ENCODE results near the gene MCHR1. TPM values are rescaled to one million over a fixed set of nuclear protein-coding genes. Genes with fewer than 3 reads are reported as not detected.

The MCHR1 gene
- polyA plus RNA-seq, 2 of the 4 experiments (the other 2 are of a cell fraction), result not detected

- peak; percentile 72 to 82 for ATAC-seq
- H3K4me3 ChIP-seq, result no peak overlapping the region
- CTCF ChIA-PET, result interaction anchor here (1.4 to 2.3 kb wide), 4 partner anchors 14 to 232 kb away, joined by 3 to 10 read pairs (median 3); no protein-coding TSS in a partner anchor
- no peak for FAIRE-seq
- no peaks in the 10 kb centered on the region for H3K4me1 ChIP-seq
- POLR2A ChIA-PET, result no interaction called here
- peak overlapping the region in 1 of 2 experiments; percentile 32; a peak in 2 of 6 replicates for H3K27ac ChIP-seq
- TF ChIP-seq USF2 (IDR thresholded peaks at IDR 0.05) (0 out of 2 replicates have a peak, but pooled peaks have one; percentile 23), PBX3 (IDR thresholded peaks at IDR 0.05) (no peak), FOSL2 (IDR thresholded peaks at IDR 0.05) (no peak), FOSL2 (CRISPR knock-in tag; IDR thresholded peaks at IDR 0.05) (peak; percentile 19; the same call in 1 of the 2 replicates)
- H3K4me2 ChIP-seq, result 0 out of 3 replicates have a peak overlapping the region, but pooled peaks have one; percentile 18
- no peaks in the 10 kb centered on the region for H3K9me3 ChIP-seq
- DNase-seq (ENCODE audit: low read depth in 1 of 2, low spot score in 1 of 2), result peak; percentile 51 to 70
- 75% methylated on average over 11 of the region's 11 CpGs for WGBS (ENCODE audit: missing lambda C conversion rate)
Observed at GRCh38 chr22:40668611-40669411, 10.5 kb upstream of the MCHR1 start.

GRCh38 chr22:40670058-40670457 lies 9.2 kb upstream of the MCHR1 start:
- FAIRE-seq, result no peak

GRCh38 chr22:40671369-40671768 lies 7.9 kb upstream of the MCHR1 start:
- DNase-seq (ENCODE audit: low read depth in 1 of 2, low spot score in 1 of 2) (no peak), ATAC-seq (no peak), FAIRE-seq (no peak)
- POLR2A ChIA-PET, result no interaction called here
- no peak overlapping the region for H3K4me3 ChIP-seq
- no peaks in the 10 kb centered on the region for H3K4me1 ChIP-seq
- CTCF ChIA-PET, result interaction anchor here (4.5 kb wide), 1 partner anchor 12 kb away, joined by 24 read pairs; no protein-coding TSS in a partner anchor
- 88% methylated on average over 13 of the region's 13 CpGs for WGBS (ENCODE audit: missing lambda C conversion rate)
- H3K4me2 ChIP-seq, result no peak overlapping the region
- TF ChIP-seq ZSCAN20 (CRISPR knock-in tag; IDR thresholded peaks at IDR 0.05) (no peak), MYC (IDR thresholded peaks at IDR 0.05; ENCODE audit: borderline replicate concordance, low read length) (no peak), HMGXB4 (CRISPR knock-in tag; IDR thresholded peaks at IDR 0.05; ENCODE audit: borderline replicate concordance) (no peak), JUN (IDR thresholded peaks at IDR 0.05) (no peak), MAZ (IDR thresholded peaks at IDR 0.05; ENCODE audit: borderline replicate concordance, low read depth, low read length) (no peak), RNF2 (IDR thresholded peaks at IDR 0.05; ENCODE audit: borderline replicate concordance, low read depth) (no peak), PBX3 (IDR thresholded peaks at IDR 0.05) (no peak), SMC3 (IDR thresholded peaks at IDR 0.05) (no peak), SREBF2 (IDR thresholded peaks at IDR 0.05) (no peak), USF2 (IDR thresholded peaks at IDR 0.05) (no peak), HES2 (IDR thresholded peaks at IDR 0.05) (no peak), GATA3 (IDR thresholded peaks at IDR 0.05; ENCODE audit: borderline replicate concordance) (no peak)
- H3K27ac ChIP-seq, result no peak overlapping the region
- H3K9me3 ChIP-seq, result no peaks in the 10 kb centered on the region

More at GRCh38 chr22:40670058-40670457, 9.2 kb upstream of the MCHR1 start:
- no peak for DNase-seq (ENCODE audit: low read depth in 1 of 2, low spot score in 1 of 2)
- no peak overlapping the region for H3K4me2 ChIP-seq
- ChIA-PET POLR2A (no interaction called here), CTCF (interaction anchor here (0.9 to 2.3 kb wide), 5 partner anchors 13 to 233 kb away, joined by 3 to 10 read pairs (median 3); no protein-coding TSS in a partner anchor)
- H3K9me3 ChIP-seq, result no peaks in the 10 kb centered on the region
- no peak overlapping the region for H3K27ac ChIP-seq
- H3K4me3 ChIP-seq, result no peak overlapping the region
- ATAC-seq, result no peak
- no peaks in the 10 kb centered on the region for H3K4me1 ChIP-seq
- WGBS (ENCODE audit: missing lambda C conversion rate), result 53% methylated on average over 2 of the region's 2 CpGs
- TF ChIP-seq ELK1 (IDR thresholded peaks at IDR 0.05; ENCODE audit: low read depth, low read length) (no peak), CHD4 (IDR thresholded peaks at IDR 0.05; ENCODE audit: borderline replicate concordance) (no peak), TFCP2L1 (CRISPR knock-in tag; IDR thresholded peaks at IDR 0.05) (no peak)

Measured in A549 (cell line).